HepG2 (cell line): Measurements from ENCODE around the gene SIRT1. TPM values are rescaled to one million over a fixed set of nuclear protein-coding genes. Genes with fewer than 3 reads are reported as not detected.
A peak's percentile ranks its signal among the peaks of the same experiment; 100 is the strongest.

Experiments
- CBX2 ChIP-seq, 2 experiments: fragments of 200-600 bp in 1 of 2; sonication (generic); formaldehyde crosslinking in 1 of 2; IDR thresholded peaks; 2 replicates each; pipeline versions ENCODE4 v1.7.0 to v1.8.1; 2018 to 2022; ENCODE audit warnings: low read depth in 2 of 2, low read length in 1 of 2, mild to moderate bottlenecking in 1 of 2, missing genetic modification reagents in 1 of 2
- ELF3 ChIP-seq: IDR thresholded peaks from 2 replicates; pipeline ENCODE4 v1.6.1; 2016; ENCODE audit warnings: missing genetic modification reagents, missing compliant biosample characterization
- FOXP4 ChIP-seq: sonication (generic); formaldehyde crosslinking; IDR thresholded peaks from 2 replicates; pipeline ENCODE4 v1.4.0; 2020; ENCODE audit warnings: missing genetic modification reagents
- GATAD2A ChIP-seq: IDR thresholded peaks from 2 replicates; pipeline ENCODE4 v1.6.1; 2016
- MYNN ChIP-seq: sonication (generic); formaldehyde crosslinking; IDR thresholded peaks from 2 replicates; pipeline ENCODE4 v1.4.0; 2020; ENCODE audit warnings: mild to moderate bottlenecking, low read depth, missing genetic modification reagents
- PAF1 ChIP-seq: IDR thresholded peaks from 2 replicates; pipeline ENCODE4 v1.6.1; 2016; ENCODE audit warnings: missing genetic modification reagents, missing compliant biosample characterization
- RCOR2 ChIP-seq: IDR thresholded peaks from 2 replicates; pipeline ENCODE4 v1.6.1; 2016; ENCODE audit warnings: missing biosample characterization, missing genetic modification reagents
- SNAPC5 ChIP-seq: sonication (generic); formaldehyde crosslinking; IDR thresholded peaks from 2 replicates; pipeline ENCODE4 v1.8.1; 2023; ENCODE audit warnings: mild to moderate bottlenecking, missing genetic modification reagents, borderline replicate concordance
- STAT5B ChIP-seq: sonication (generic); formaldehyde crosslinking; IDR thresholded peaks from 2 replicates; pipeline ENCODE4 v1.4.0; 2020; ENCODE audit warnings: missing genetic modification reagents
- ZEB1 ChIP-seq: IDR thresholded peaks from 2 replicates; pipeline ENCODE4 v1.6.1; 2012; ENCODE audit warnings: mild to moderate bottlenecking, low read depth, inconsistent platforms; ENCODE audit not compliant: insufficient replicate concordance
- ZFY ChIP-seq: sonication (generic); formaldehyde crosslinking; IDR thresholded peaks from 2 replicates; pipeline ENCODE4 v1.4.0; 2020; ENCODE audit warnings: missing genetic modification reagents
- ZNF296 ChIP-seq: sonication (generic); formaldehyde crosslinking; conservative IDR thresholded peaks from 2 replicates; pipeline ENCODE4 v1.5.0; 2020; ENCODE audit warnings: mild to moderate bottlenecking, missing genetic modification reagents
- ZNF761 ChIP-seq: sonication (generic); formaldehyde crosslinking; conservative IDR thresholded peaks from 2 replicates; pipeline ENCODE4 v1.4.0; 2020; ENCODE audit warnings: mild to moderate bottlenecking, missing genetic modification reagents
- ZNF792 ChIP-seq: IDR thresholded peaks from 2 replicates; pipeline ENCODE4 v1.6.1; 2016
- ZSCAN21 ChIP-seq: sonication (generic); formaldehyde crosslinking; IDR thresholded peaks from 2 replicates; pipeline ENCODE4 v1.8.0; 2022; ENCODE audit warnings: mild to moderate bottlenecking, missing genetic modification reagents, moderate library complexity, borderline replicate concordance
- polyA plus RNA-seq, 8 experiments: library from polyadenylated mRNA; depleted of rRNA in 3 of 8; stranded (reverse) in 7 of 8; unstranded in 1 of 8; fragments of >200 nt; fragmentation: Illumina TruSeq in 4 of 8; extraction: Trizol in 4 of 8; gene quantifications; 2 replicates each; pipeline versions ENCODE4 v1.2.1 to v1.2.3, GENCODE V29; 2011 to 2016; ENCODE audit warnings: low read depth in 4 of 8, missing spikeins in 1 of 8, mixed read lengths in 1 of 8; ENCODE audit not compliant: insufficient read depth in 1 of 8
- total RNA-seq, 5 experiments: library from RNA; depleted of rRNA; stranded (reverse); fragments of >200 nt; fragmentation: Illumina TruSeq; extraction: Trizol; gene quantifications; 2 replicates each; pipeline ENCODE4 v1.2.3, GENCODE V29; 2016; ENCODE audit warnings: low read depth in 1 of 5
- TF ChIP-seq, protein P1 (sequence below), 2 experiments: sonication (generic) in 1 of 2; formaldehyde crosslinking in 1 of 2; IDR thresholded peaks; 2 replicates each; pipeline versions ENCODE4 v1.4.0 to v1.6.1; 2016 to 2020; ENCODE audit warnings: borderline replicate concordance in 1 of 2, low read depth in 1 of 2, mild to moderate bottlenecking in 1 of 2, missing genetic modification reagents in 1 of 2
- TF ChIP-seq, protein P2 (sequence below): sonication (generic); formaldehyde crosslinking; conservative IDR thresholded peaks from 2 replicates; pipeline ENCODE4 v1.4.0; 2020; ENCODE audit warnings: missing genetic modification reagents

The SIRT1 gene
- total and polyA plus RNA-seq, 2 of the 13 experiments (the other 11 are each of a cell fraction or from before 2014, with no cell fraction given): 9.4 to 10.2 TPM

GRCh38 chr10:67884842-67885670, 600 bp downstream of the SIRT1 start (continued):
- TF ChIP-seq, protein P1, sequence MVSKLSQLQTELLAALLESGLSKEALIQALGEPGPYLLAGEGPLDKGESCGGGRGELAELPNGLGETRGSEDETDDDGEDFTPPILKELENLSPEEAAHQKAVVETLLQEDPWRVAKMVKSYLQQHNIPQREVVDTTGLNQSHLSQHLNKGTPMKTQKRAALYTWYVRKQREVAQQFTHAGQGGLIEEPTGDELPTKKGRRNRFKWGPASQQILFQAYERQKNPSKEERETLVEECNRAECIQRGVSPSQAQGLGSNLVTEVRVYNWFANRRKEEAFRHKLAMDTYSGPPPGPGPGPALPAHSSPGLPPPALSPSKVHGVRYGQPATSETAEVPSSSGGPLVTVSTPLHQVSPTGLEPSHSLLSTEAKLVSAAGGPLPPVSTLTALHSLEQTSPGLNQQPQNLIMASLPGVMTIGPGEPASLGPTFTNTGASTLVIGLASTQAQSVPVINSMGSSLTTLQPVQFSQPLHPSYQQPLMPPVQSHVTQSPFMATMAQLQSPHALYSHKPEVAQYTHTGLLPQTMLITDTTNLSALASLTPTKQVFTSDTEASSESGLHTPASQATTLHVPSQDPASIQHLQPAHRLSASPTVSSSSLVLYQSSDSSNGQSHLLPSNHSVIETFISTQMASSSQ (IDR thresholded peaks at IDR 0.05; ENCODE audit: low read depth): no peak
- TF ChIP-seq, protein P1 (CRISPR knock-in tag; IDR thresholded peaks at IDR 0.05; ENCODE audit: borderline replicate concordance): no peak
- TF ChIP-seq STAT5B (CRISPR knock-in tag): no peak
- 0 out of 2 replicates have a peak, but pooled peaks have one; percentile 13 for TF ChIP-seq GATAD2A (CRISPR knock-in tag)
- no peak for TF ChIP-seq PAF1 (CRISPR knock-in tag)
- TF ChIP-seq, protein P2, sequence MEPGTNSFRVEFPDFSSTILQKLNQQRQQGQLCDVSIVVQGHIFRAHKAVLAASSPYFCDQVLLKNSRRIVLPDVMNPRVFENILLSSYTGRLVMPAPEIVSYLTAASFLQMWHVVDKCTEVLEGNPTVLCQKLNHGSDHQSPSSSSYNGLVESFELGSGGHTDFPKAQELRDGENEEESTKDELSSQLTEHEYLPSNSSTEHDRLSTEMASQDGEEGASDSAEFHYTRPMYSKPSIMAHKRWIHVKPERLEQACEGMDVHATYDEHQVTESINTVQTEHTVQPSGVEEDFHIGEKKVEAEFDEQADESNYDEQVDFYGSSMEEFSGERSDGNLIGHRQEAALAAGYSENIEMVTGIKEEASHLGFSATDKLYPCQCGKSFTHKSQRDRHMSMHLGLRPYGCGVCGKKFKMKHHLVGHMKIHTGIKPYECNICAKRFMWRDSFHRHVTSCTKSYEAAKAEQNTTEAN (CRISPR knock-in tag): 0 out of 2 replicates have a peak, but pooled peaks have one; percentile 9
- TF ChIP-seq FOXP4 (CRISPR knock-in tag): no peak
- peak; percentile 82 for TF ChIP-seq ZFY
- no peak for TF ChIP-seq ELF3
- no peak for TF ChIP-seq SNAPC5 (CRISPR knock-in tag)
- TF ChIP-seq ZEB1: no peak
- no peak for TF ChIP-seq ZNF792 (CRISPR knock-in tag)
- no peak for TF ChIP-seq RCOR2 (CRISPR knock-in tag)
- TF ChIP-seq ZNF761 (CRISPR knock-in tag): no peak; the same call in 1 of the 2 replicates
- TF ChIP-seq MYNN: no peak
- TF ChIP-seq CBX2 (IDR thresholded peaks at IDR 0.05; ENCODE audit: low read depth, low read length): no peak
- TF ChIP-seq CBX2 (CRISPR knock-in tag; IDR thresholded peaks at IDR 0.05; ENCODE audit: low read depth): no peak
- no peak for TF ChIP-seq ZNF296
- no peak for TF ChIP-seq ZSCAN21 (CRISPR knock-in tag)
